GM12878 (cell line): ENCODE measurements around the gene RAB35. TPM values are rescaled to one million over a fixed set of nuclear protein-coding genes. Genes with fewer than 3 reads are reported as not detected.

Source experiments
- ATAC-seq: fragments of 200-7000 bp; cut with Tn5 transposase; 3 replicates; pipeline ENCODE4 v1.9.1; 2020; ENCODE audit warnings: mild to moderate bottlenecking, moderate library complexity
- BruUV-seq: library from RNA; stranded (reverse); fragments of 400-500 nt; replicated peaks from 2 replicates; lab custom pipeline; 2021; lab: Mats Ljungman, UMichigan
- CTCF ChIA-PET: fragments of 300-600 bp; sonication (Branson Sonifier 250); formaldehyde crosslinking; extraction: SDS; loops from one replicate; lab custom pipeline; 2021; ENCODE audit warnings: inconsistent platforms; lab: Yijun Ruan, JAX
- POLR2A ChIA-PET: fragments of 350-600 bp; formaldehyde crosslinking; extraction: SDS; loops from one replicate; lab custom pipeline; 2021; ENCODE audit warnings: inconsistent platforms; lab: Charles Lee
- RAD21 ChIA-PET: fragments of 300-600 bp; sonication (Branson Sonifier 250); formaldehyde crosslinking; loops from one replicate; lab custom pipeline; 2023; ENCODE audit warnings: antibody characterized with exemption; ENCODE audit not compliant: unreplicated experiment; lab: Charles Lee
- SMC1A ChIA-PET: fragments of 300-600 bp; sonication (Branson Sonifier 250); formaldehyde crosslinking; loops from one replicate; lab custom pipeline; 2023; ENCODE audit not compliant: unreplicated experiment, uncharacterized antibody; lab: Charles Lee
- DNase-seq: peaks from one replicate; pipeline ENCODE4 v3.0.0-alpha.2; 2011; ENCODE audit warnings: low read depth, low spot score
- FAIRE-seq: peaks from 3 replicates; lab custom pipeline; 2011; peaks lifted over from hg19 to GRCh38; lab: Jason Lieb, UNC
- H2AFZ ChIP-seq: 2 replicates; pipeline ENCODE4 v1.6.0; 2011; ENCODE audit warnings: low read depth, low read length, control low read depth; ENCODE audit not compliant: control insufficient read depth
- H3K27ac ChIP-seq: 2 replicates; pipeline ENCODE4 v1.5.1; 2011; ENCODE audit warnings: control low read depth; ENCODE audit not compliant: control insufficient read depth, insufficient read depth
- H3K27me3 ChIP-seq, 2 experiments: replicated peaks in 1 of 2; 2 replicates each; pipeline versions ENCODE4 v1.6.0 to v1.6.1; 2011; ENCODE audit warnings: low read length in 1 of 2; ENCODE audit not compliant: control insufficient read depth in 2 of 2, insufficient read depth in 2 of 2
- H3K36me3 ChIP-seq, 2 experiments: 2 replicates each; pipeline ENCODE4 v1.5.1; 2011; ENCODE audit warnings: low read length in 1 of 2; ENCODE audit not compliant: control insufficient read depth in 2 of 2, insufficient read depth in 2 of 2
- H3K4me1 ChIP-seq: 2 replicates; pipeline ENCODE4 v1.6.1; 2011; ENCODE audit warnings: mild to moderate bottlenecking, low read length, moderate library complexity, mixed read lengths; ENCODE audit not compliant: control insufficient read depth, insufficient read depth
- H3K4me2 ChIP-seq: 2 replicates; pipeline ENCODE4 v1.6.0; 2011; ENCODE audit warnings: control low read depth; ENCODE audit not compliant: control insufficient read depth, insufficient read depth
- H3K4me3 ChIP-seq: fragments of 200-600 bp; sonication (generic); 2 replicates; pipeline ENCODE4 v1.5.1; 2016
- H3K79me2 ChIP-seq: 2 replicates; pipeline ENCODE4 v1.6.0; 2011; ENCODE audit warnings: low read length; ENCODE audit not compliant: control insufficient read depth, insufficient read depth
- H3K9ac ChIP-seq: 2 replicates; pipeline ENCODE4 v1.8.0; 2011; ENCODE audit warnings: low read length, control low read depth, mixed read lengths; ENCODE audit not compliant: control insufficient read depth, insufficient read depth
- H3K9me3 ChIP-seq: replicated peaks from 3 replicates; pipeline ENCODE4 v1.5.1; 2011; ENCODE audit warnings: mild to moderate bottlenecking, low read length; ENCODE audit not compliant: control insufficient read depth, insufficient read depth
- H4K20me1 ChIP-seq: 2 replicates; pipeline ENCODE4 v1.6.0; 2011; ENCODE audit not compliant: control insufficient read depth, insufficient read depth
- ATF7 ChIP-seq: fragments of 450-650 bp; IDR thresholded peaks from 2 replicates; pipeline ENCODE4 v1.6.1; 2016; ENCODE audit warnings: low read depth, mild to moderate bottlenecking
- CHD4 ChIP-seq: fragments of 200-600 bp; sonication (generic); IDR thresholded peaks from 2 replicates; pipeline ENCODE4 v1.6.1; 2016; ENCODE audit warnings: mild to moderate bottlenecking
- EED ChIP-seq: sonication (generic); IDR thresholded peaks from 2 replicates; pipeline ENCODE4 v1.6.1; 2016; ENCODE audit warnings: antibody characterized with exemption, low read depth
- MTA3 ChIP-seq: IDR thresholded peaks from 2 replicates; pipeline ENCODE4 v1.6.1; 2012; ENCODE audit warnings: low read length, inconsistent platforms, borderline replicate concordance
- NFXL1 ChIP-seq: fragments of 450-650 bp; IDR thresholded peaks from 2 replicates; pipeline ENCODE4 v1.6.1; 2017; ENCODE audit warnings: antibody characterized with exemption, mild to moderate bottlenecking, borderline replicate concordance
- NFYB ChIP-seq: IDR thresholded peaks from 2 replicates; pipeline ENCODE4 v1.6.1; 2011; ENCODE audit warnings: low read depth, mild to moderate bottlenecking, low read length, improper control_type of control experiment, moderate library complexity; ENCODE audit not compliant: insufficient read depth
- SMAD5 ChIP-seq: IDR thresholded peaks from 2 replicates; pipeline ENCODE4 v1.6.1; 2016; ENCODE audit warnings: antibody characterized with exemption, low read depth
- ZNF622 ChIP-seq: fragments of 450-650 bp; IDR thresholded peaks from 2 replicates; pipeline ENCODE4 v1.6.1; 2017; ENCODE audit warnings: mild to moderate bottlenecking, inconsistent platforms
- ZZZ3 ChIP-seq: IDR thresholded peaks from 2 replicates; pipeline ENCODE4 v1.6.1; 2011; ENCODE audit warnings: low read depth; ENCODE audit not compliant: control insufficient read depth, insufficient read length
- WGBS: methylation state at CpG from one replicate; pipeline ENCODE4 v1.1.6; 2016; ENCODE audit warnings: low lambda C conversion rate; ENCODE audit not compliant: insufficient replicate concordance, insufficient coverage; ENCODE audit errors: missing lambda C conversion rate; 5-methylcytosine and 5-hydroxymethylcytosine counted together
- in situ Hi-C: fragments of 300-500 bp; cut with MboI; formaldehyde crosslinking; loops from 9 replicates; pipeline ENCODE4 v1.14.3; 2018; ENCODE audit warnings: mixed read lengths
- intact Hi-C: fragments of 100-400 bp; cut with micrococcal nuclease; formaldehyde crosslinking; loops from one replicate; pipeline ENCODE4 v1.14.2; 2022; ENCODE audit not compliant: unreplicated experiment
- polyA plus RNA-seq, 11 experiments: library from polyadenylated mRNA; depleted of rRNA in 4 of 11; unstranded in 6 of 11; stranded (reverse) in 5 of 11; fragments of >200 nt; fragmentation: Nextera tagmentation in 4 of 11; fragmentation: Illumina TruSeq in 1 of 11; extraction: Ambion mirVana in 4 of 11; extraction: Trizol in 1 of 11; gene quantifications; 1 replicate in 1 of 11; 2 replicates in 10 of 11; pipeline versions ENCODE4 v1.2.1 to v1.2.3, GENCODE V29; 2011 to 2016; ENCODE audit warnings: inconsistent platforms in 2 of 11, missing spikeins in 2 of 11, low read depth in 1 of 11
- total RNA-seq, 4 experiments: library from RNA; depleted of rRNA in 3 of 4; stranded (reverse); fragments of >200 nt in 3 of 4; fragmentation: Illumina TruSeq in 1 of 4; extraction: Trizol in 1 of 4; gene quantifications; 2 replicates each; pipeline versions ENCODE4 v1.2.1 to v1.2.3, GENCODE V29; 2013 to 2021
- TF ChIP-seq, protein P1 (sequence below): fragments of 450-650 bp; formaldehyde crosslinking; IDR thresholded peaks from 2 replicates; pipeline ENCODE4 v1.4.0; 2020; ENCODE audit warnings: mild to moderate bottlenecking, moderate library complexity

RAB35 gene
- total and polyA plus RNA-seq, 10 of the 15 experiments (the other 5 are each of a cell fraction or from before 2014, with no cell fraction given): 0.76 to 99.2 (median 43.8) TPM

DNA sequence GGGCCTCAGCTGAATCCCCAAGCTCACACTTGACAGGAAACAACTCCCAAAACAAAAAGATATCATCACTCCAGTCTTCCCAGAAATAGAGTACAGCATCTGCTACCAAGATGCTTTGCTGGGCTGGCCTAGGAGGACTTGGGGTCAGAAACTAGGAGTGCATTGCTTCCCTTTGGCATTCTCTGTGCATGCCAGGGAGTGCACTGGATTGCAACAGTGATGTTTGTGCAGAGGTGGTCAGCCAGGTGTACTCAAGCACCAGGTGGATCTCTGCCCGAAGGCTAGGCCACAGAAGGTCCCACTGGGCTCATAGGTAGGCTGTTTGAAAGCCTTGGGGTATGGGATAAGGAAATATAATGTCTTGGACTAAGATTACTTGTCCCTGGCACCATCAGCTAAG lies 51.1 kb downstream of the RAB35 start:
- CTCF ChIA-PET: interaction anchor here (0.8 kb wide), 1 partner anchor 136 kb away, joined by 3 read pairs; no protein-coding TSS in a partner anchor
- Histone ChIP-seq H3K36me3 (no peaks in the 10 kb centered on the region), H3K4me2 (no peak overlapping the region), H4K20me1 (no peaks in the 10 kb centered on the region), H3K4me3 (no peak overlapping the region), H3K9me3 (no peaks in the 10 kb centered on the region), H2AFZ (no peak overlapping the region), H3K27ac (no peak overlapping the region)
- no peak for FAIRE-seq
- POLR2A ChIA-PET: no interaction called here
- RAD21 ChIA-PET: no interaction called here
- TF ChIP-seq NFXL1 (no peak), ZZZ3 (no peak)
- TF ChIP-seq, all 136 proteins: peak for 0
- no peaks in the 10 kb centered on the region for H3K79me2 ChIP-seq
- no peak overlapping the region for H3K9ac ChIP-seq
- intact Hi-C loops (no loop called here), in situ Hi-C loops (no loop called here)
- BruUV-seq: no TSS peak
- SMC1A ChIA-PET: interaction anchor here (1.3 kb wide), 1 partner anchor 44 kb away, joined by 4 read pairs; no protein-coding TSS in a partner anchor
- DNase-seq (no peak), ATAC-seq (no peak)
- no peaks in the 10 kb centered on the region for H3K4me1 ChIP-seq
- WGBS: 0% methylated on average over 1 of the region's 1 CpG
- H3K27me3 ChIP-seq: no peaks in the 10 kb centered on the region

DNA sequence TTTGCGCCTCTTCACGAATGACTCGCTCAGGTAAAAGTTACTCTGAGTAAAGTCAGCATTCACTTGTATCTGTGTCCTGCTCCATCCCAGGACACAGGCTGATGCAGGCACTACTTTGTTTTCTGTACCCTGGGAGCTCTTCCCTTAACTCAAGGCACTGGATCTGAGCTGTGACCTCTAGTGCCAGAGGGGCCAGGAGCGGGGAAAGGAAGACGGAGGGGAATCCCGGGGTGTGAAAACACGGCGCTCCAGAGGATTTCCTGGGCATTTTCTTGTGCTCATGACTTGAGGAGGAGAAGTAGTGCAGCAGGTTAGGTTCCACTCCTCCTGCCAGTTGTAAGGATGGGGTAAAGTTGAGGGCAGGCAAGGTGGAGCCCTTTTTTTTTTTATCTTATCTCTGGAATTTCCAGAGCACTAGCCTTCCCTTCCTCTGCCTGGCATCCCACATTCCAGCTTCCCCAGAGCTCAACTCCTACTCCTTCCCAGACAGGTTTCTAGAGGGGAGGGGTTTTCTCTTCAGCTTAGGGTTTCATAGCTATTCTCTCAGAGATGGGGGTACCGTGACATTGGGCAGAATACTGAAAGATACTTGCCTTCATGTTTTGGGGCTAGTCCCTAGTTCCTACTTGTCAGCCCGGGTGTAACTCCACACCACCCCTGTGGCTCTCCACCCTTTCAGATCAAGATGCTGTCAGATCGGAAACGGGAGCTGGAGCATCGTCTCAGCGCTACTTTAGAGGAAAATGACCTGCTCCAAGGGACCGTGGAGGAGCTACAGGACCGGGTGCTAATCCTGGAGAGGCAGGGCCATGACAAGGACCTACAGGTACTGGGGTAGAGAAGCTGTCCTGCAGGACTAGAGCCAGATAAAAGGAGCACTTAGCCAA lies 52.3 kb downstream of the RAB35 start:
- no peaks in the 10 kb centered on the region for H3K36me3 ChIP-seq

More for the DNA sequence above, 52.3 kb downstream of the RAB35 start:
- ATAC-seq: no peak
- TF ChIP-seq ZNF622 (no peak), NFYB (no peak), ATF7 (no peak), SMAD5 (no peak), CHD4 (no peak), EED (no peak), MTA3 (no peak)
- TF ChIP-seq, protein P1, sequence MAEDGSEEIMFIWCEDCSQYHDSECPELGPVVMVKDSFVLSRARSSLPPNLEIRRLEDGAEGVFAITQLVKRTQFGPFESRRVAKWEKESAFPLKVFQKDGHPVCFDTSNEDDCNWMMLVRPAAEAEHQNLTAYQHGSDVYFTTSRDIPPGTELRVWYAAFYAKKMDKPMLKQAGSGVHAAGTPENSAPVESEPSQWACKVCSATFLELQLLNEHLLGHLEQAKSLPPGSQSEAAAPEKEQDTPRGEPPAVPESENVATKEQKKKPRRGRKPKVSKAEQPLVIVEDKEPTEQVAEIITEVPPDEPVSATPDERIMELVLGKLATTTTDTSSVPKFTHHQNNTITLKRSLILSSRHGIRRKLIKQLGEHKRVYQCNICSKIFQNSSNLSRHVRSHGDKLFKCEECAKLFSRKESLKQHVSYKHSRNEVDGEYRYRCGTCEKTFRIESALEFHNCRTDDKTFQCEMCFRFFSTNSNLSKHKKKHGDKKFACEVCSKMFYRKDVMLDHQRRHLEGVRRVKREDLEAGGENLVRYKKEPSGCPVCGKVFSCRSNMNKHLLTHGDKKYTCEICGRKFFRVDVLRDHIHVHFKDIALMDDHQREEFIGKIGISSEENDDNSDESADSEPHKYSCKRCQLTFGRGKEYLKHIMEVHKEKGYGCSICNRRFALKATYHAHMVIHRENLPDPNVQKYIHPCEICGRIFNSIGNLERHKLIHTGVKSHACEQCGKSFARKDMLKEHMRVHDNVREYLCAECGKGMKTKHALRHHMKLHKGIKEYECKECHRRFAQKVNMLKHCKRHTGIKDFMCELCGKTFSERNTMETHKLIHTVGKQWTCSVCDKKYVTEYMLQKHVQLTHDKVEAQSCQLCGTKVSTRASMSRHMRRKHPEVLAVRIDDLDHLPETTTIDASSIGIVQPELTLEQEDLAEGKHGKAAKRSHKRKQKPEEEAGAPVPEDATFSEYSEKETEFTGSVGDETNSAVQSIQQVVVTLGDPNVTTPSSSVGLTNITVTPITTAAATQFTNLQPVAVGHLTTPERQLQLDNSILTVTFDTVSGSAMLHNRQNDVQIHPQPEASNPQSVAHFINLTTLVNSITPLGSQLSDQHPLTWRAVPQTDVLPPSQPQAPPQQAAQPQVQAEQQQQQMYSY (CRISPR knock-in tag): no peak
- TF ChIP-seq, all 136 proteins: peak for 0
- POLR2A ChIA-PET: no interaction called here
- no peak overlapping the region for H3K27ac ChIP-seq
- H2AFZ ChIP-seq: no peak overlapping the region
- no TSS peak for BruUV-seq
- in situ Hi-C loops: no loop called here
- WGBS: 80% methylated on average over 16 of the region's 16 CpGs
- H3K79me2 ChIP-seq: no peaks in the 10 kb centered on the region
- no peak overlapping the region for H3K4me3 ChIP-seq
- RAD21 ChIA-PET: no interaction called here
- no peak for DNase-seq
- no peaks in the 10 kb centered on the region for H3K27me3 ChIP-seq
- intact Hi-C loops: no loop called here
- no peak for FAIRE-seq
- H3K9ac ChIP-seq: no peak overlapping the region
- CTCF ChIA-PET: interaction anchor here (1.7 kb wide), 1 partner anchor 23 kb away, joined by 5 read pairs; no protein-coding TSS in a partner anchor
- no peaks in the 10 kb centered on the region for H3K9me3 ChIP-seq
- SMC1A ChIA-PET: no interaction called here
- no peaks in the 10 kb centered on the region for H4K20me1 ChIP-seq
- H3K4me2 ChIP-seq: no peak overlapping the region
- no peaks in the 10 kb centered on the region for H3K4me1 ChIP-seq
